22Rv1 (cell line): ENCODE measurements around the gene TCEA2.

Experiments
- H3K27ac ChIP-seq: fragments of 450-650 bp; 2 replicates; pipeline ENCODE4 v1.5.1; 2017
- ZFX ChIP-seq: fragments of 450-650 bp; IDR thresholded peaks from 2 replicates; pipeline ENCODE4 v1.6.1; 2017; ENCODE audit warnings: antibody characterized with exemption, borderline replicate concordance
- TF ChIP-seq, protein P1 (sequence below): fragments of 450-650 bp; IDR thresholded peaks from 2 replicates; pipeline ENCODE4 v1.5.1; 2017; ENCODE audit warnings: mild to moderate bottlenecking

The TCEA2 gene

DNA sequence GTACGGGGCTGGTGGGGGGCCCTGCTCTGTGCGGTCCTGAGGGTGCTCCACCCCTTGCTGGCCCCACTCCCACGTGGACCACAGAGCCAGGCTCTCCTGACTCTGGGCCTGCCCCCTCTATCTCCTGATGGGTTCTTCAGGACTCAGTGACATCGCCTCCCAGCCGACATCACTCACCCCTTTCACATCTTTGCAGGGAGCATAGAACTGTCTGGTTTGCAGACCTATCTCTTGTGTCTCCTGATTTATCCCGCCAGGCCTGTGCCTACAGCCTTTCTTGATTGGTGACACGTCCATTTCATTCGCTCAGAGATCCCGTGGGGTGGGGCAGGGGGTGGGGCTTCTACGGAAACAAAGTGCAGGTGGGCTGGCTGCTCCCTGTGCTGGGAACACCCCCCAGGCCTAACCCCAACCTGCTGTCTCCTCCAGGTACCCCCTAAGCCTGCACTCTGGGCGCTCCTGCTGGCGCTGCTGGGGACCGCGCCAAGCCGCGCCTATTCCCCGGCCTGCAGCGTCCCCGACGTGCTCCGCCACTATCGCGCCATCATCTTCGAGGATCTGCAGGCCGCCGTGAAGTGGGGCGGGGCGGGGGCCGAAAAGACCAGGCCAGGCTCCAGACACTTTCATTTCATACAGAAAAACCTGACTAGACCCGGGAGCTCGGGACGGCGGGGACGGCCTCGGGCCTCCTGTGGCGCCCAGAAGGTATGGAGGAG, 25.3 kb upstream of the TCEA2 start:
- H3K27ac ChIP-seq = peak overlapping the region; percentile 81
- no peak for TF ChIP-seq ZFX
- TF ChIP-seq, protein P1, sequence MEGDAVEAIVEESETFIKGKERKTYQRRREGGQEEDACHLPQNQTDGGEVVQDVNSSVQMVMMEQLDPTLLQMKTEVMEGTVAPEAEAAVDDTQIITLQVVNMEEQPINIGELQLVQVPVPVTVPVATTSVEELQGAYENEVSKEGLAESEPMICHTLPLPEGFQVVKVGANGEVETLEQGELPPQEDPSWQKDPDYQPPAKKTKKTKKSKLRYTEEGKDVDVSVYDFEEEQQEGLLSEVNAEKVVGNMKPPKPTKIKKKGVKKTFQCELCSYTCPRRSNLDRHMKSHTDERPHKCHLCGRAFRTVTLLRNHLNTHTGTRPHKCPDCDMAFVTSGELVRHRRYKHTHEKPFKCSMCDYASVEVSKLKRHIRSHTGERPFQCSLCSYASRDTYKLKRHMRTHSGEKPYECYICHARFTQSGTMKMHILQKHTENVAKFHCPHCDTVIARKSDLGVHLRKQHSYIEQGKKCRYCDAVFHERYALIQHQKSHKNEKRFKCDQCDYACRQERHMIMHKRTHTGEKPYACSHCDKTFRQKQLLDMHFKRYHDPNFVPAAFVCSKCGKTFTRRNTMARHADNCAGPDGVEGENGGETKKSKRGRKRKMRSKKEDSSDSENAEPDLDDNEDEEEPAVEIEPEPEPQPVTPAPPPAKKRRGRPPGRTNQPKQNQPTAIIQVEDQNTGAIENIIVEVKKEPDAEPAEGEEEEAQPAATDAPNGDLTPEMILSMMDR = no peak

DNA sequence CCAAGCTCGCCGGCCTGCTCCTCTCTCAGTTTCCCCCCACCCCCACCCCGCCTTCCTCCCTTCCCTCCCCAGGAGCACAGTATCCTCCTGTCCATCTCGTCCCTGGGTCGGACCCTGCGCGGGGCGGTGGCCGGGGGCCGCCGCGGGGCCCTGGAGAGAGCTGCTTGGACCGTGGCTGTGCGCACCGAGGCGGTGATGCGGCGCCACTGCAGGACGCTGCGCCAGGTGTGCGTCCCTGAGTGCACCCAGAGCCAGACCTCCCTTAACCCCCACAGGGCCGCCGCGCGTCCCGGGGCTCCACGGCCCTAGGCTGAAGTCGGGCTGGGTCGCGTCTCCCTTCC, 24.8 kb upstream of the TCEA2 start:
- no peak for TF ChIP-seq ZFX
- TF ChIP-seq, protein P1 = no peak
- H3K27ac ChIP-seq = peak overlapping the region; percentile 81

DNA sequence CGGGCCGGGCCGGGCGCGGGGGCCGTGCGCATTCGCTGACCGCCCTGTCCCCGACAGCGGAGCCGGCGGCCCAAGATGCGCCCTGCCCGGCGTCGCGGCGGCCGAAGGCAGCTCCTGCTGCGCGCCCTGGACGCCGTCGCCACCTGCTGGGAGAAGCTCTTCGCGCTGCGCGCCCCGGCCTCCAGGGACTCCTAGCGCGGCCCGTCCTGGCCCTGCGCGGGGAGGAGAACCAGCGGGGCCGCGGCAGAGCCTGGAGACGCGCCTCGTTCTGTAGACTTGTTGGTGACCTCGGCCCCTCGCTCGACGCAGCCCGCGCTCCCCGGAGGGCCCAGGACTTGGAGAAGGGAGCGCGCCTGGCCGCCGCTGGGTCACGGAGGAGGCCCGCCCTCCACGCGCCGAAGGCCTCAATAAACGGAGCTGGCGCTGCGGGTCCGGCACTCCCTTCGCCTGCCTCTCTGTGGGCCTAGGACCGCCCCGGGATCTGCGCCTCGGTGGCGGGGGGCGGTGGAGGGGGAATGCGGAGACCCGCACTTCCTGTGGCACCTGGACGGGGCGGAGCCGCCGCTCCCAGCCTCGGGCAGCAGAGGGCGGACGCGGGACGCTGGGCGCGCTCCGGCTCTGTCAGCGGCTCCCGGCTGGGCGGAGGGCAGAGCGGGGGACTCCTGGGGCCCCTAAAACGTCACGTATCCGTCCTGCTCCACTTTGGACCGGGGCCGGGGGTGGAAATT, 24.3 kb upstream of the TCEA2 start:
- peak overlapping the region; percentile 81 for H3K27ac ChIP-seq
- TF ChIP-seq ZFX = no peak
- TF ChIP-seq, protein P1 = peak; percentile 88

DNA sequence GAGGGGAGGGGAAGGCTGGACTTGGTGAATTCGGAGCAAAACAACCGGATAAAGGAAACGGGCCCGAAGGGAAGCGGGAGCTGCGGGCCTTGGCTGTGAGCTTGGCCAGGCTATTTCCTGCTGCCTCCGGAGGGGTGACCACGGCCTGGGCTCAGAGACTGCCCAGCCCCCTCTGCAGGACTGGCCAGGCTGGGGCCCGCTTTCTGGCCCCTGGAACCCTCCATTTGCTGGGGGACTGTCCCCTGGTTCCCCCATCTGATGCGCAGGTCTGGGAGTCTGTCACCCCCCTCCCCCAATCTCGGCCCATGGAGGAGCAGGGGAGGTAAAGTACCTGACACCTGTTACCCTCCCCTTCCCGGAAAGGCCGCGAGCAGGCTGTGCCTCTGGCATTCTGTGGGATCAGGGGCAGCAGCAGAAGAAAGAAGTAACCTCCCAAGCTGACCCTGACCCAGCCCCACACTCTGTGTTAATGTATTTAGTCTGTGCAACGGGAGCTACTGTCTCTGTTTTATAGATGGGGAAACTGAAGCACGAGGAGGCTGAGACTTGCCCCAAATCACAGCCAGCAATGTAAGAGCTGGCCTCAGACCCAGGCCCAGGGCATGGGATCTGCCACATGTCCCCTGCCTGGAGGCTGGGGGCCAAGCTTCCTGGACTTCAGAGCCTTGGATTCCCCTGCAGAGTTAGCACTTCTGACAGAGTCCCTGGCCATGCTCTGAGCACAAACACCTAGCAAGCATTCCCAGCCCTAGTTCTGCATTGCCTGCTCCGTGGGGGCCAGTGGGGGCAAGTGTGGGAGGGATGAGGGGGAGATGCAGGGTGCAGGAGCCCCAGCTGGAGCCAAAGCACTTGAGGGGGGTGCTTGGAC, 23.5 kb upstream of the TCEA2 start:
- peak overlapping the region; percentile 81 for H3K27ac ChIP-seq
- TF ChIP-seq, protein P1 = no peak; the same call in 1 of the 2 replicates
- no peak for TF ChIP-seq ZFX

DNA sequence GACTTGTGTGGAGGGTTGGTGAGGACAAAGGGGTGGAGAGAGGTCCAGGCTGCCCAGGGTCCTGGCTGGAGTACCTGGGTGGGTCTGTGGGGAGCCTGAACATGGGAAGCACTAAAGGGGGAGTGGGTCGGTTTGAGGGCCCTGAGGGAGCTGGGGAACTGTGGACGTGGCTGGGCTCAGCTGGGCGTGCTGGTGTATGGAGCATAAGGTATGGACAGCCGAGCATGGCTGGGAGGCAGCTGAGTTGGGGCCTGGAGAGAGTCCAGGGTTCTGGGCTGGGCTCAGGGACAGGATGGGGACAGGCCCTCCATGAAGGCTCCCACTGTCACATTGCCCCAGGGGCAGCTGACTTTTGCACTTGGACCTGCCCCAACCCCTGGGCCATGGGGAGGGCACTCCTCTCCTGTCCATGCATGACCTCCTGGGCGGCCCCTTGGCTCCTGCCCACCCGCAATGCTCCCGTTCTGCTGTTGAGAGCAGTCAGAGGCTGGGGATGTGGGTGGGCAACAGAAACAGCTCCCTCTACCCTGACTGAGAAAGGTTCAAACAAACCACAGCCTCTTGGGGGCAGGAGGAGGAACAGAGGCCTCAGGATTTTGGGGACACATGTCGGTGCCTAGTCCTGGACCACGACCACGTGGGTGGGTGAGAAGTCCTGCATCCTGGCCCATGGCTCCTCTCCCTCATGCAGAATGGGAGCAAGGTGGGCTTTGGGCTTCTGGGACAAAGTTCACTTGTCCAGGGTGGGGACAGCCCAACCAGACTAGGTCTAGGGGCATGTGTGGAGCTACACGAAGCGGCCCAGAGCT, 22.6 kb upstream of the TCEA2 start:
- no peak overlapping the region for H3K27ac ChIP-seq
- TF ChIP-seq, protein P1 = no peak
- TF ChIP-seq ZFX = no peak

DNA sequence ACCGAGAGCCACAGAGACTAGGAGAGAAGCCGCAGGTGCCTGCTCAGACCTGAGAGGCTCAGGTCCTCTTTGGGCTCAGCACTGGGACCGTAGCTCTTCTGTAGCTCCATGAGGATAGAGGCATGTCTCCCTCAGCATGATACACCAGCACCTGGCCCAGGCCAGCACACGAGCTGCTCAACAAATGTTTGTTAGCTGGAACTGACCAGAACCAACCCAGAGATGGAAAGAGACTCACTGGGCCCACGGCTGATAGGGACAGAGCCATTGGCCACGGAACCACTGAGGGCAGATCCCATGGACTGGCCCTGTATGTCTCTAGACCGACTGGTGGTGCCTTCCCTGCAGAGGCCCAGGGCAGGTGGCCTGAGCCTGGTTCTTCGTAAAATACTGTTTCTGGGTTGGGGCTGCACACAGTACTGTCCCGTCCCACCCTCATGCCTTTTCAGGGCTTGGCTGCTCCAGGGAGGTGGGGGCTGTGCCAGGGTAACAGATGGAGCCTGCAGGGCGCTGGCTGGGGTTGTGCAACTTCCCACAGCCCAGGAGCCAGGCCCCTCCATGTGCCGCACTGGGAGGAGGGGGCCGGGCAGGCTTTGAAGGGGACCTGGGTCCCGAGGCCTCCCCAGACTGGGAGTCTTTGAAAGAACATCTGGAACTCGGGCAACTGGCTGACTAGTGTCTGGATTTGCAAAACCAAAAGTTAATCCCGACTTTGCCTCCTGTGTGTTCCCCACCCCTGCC, 21.8 kb upstream of the TCEA2 start:
- TF ChIP-seq, protein P1 = no peak
- TF ChIP-seq ZFX = no peak
- H3K27ac ChIP-seq = no peak overlapping the region
